Measurements from ENCODE around the gene CACNA1H. TPM values are rescaled to one million over a fixed set of nuclear protein-coding genes. Genes with fewer than 3 reads are reported as not detected.

The CACNA1H gene
- total RNA-seq, 1 donor from 2014 or later: 6.7 TPM

- DNase-seq (ENCODE audit: low read depth): no peak
- Histone ChIP-seq H3K36me3 (ENCODE audit: control insufficient read depth, insufficient read depth, low read length) (no peaks in the 10 kb centered on the region), H3K27me3 (ENCODE audit: control insufficient read depth, insufficient read depth, low read length) (peaks cover 20% of the 10 kb centered on the region), H3K4me3 (ENCODE audit: low read depth, low read length) (no peak overlapping the region)
- no peak for TF ChIP-seq CTCF (IDR thresholded peaks at IDR 0.05; ENCODE audit: insufficient read depth, low read length, poor library complexity, severe bottlenecking)
These were observed 20.5 kb upstream of the CACNA1H start for GRCh38 chr16:1132431-1132830.

GRCh38 chr16:1133271-1133670 lies 19.6 kb upstream of the CACNA1H start:
- no peak overlapping the region for H3K4me3 ChIP-seq (ENCODE audit: low read depth, low read length)
- DNase-seq (ENCODE audit: low read depth): no peak
- TF ChIP-seq CTCF (IDR thresholded peaks at IDR 0.05; ENCODE audit: insufficient read depth, low read length, poor library complexity, severe bottlenecking): no peak
- H3K27me3 ChIP-seq (ENCODE audit: control insufficient read depth, insufficient read depth, low read length): peaks cover 20% of the 10 kb centered on the region
- H3K36me3 ChIP-seq (ENCODE audit: control insufficient read depth, insufficient read depth, low read length): no peaks in the 10 kb centered on the region

GRCh38 chr16:1133810-1134520 lies 18.9 kb upstream of the CACNA1H start:
- H3K36me3 ChIP-seq (ENCODE audit: control insufficient read depth, insufficient read depth, low read length): no peaks in the 10 kb centered on the region
- no peak overlapping the region for H3K4me3 ChIP-seq (ENCODE audit: low read depth, low read length)
- H3K27me3 ChIP-seq (ENCODE audit: control insufficient read depth, insufficient read depth, low read length): peaks cover 20% of the 10 kb centered on the region
- TF ChIP-seq CTCF (IDR thresholded peaks at IDR 0.05; ENCODE audit: insufficient read depth, low read length, poor library complexity, severe bottlenecking): no peak
- DNase-seq (ENCODE audit: low read depth): no peak

- TF ChIP-seq CTCF (IDR thresholded peaks at IDR 0.05; ENCODE audit: insufficient read depth, low read length, poor library complexity, severe bottlenecking): no peak
- H3K27me3 ChIP-seq (ENCODE audit: control insufficient read depth, insufficient read depth, low read length): peaks cover 20% of the 10 kb centered on the region
- no peaks in the 10 kb centered on the region for H3K36me3 ChIP-seq (ENCODE audit: control insufficient read depth, insufficient read depth, low read length)
- no peak overlapping the region for H3K4me3 ChIP-seq (ENCODE audit: low read depth, low read length)
- DNase-seq (ENCODE audit: low read depth): no peak
These were observed 18.0 kb upstream of the CACNA1H start for GRCh38 chr16:1134776-1135458.

GRCh38 chr16:1135459-1135825 lies 17.5 kb upstream of the CACNA1H start:
- Histone ChIP-seq H3K36me3 (ENCODE audit: control insufficient read depth, insufficient read depth, low read length) (no peaks in the 10 kb centered on the region), H3K4me3 (ENCODE audit: low read depth, low read length) (no peak overlapping the region), H3K27me3 (ENCODE audit: control insufficient read depth, insufficient read depth, low read length) (peaks cover 21% of the 10 kb centered on the region)
- DNase-seq (ENCODE audit: low read depth): no peak
- no peak for TF ChIP-seq CTCF (IDR thresholded peaks at IDR 0.05; ENCODE audit: insufficient read depth, low read length, poor library complexity, severe bottlenecking)
